WTC11 (cell line): ENCODE measurements around the gene USB1.

ENCODE experiments used
- ESRRA ChIP-seq: sonication (generic); formaldehyde crosslinking; IDR thresholded peaks from 2 replicates; pipeline ENCODE4 v1.8.1; 2022; ENCODE audit warnings: mild to moderate bottlenecking, missing genetic modification reagents, borderline replicate concordance
- GABPB1 ChIP-seq: sonication (generic); formaldehyde crosslinking; IDR thresholded peaks from 2 replicates; pipeline ENCODE4 v1.8.1; 2023; ENCODE audit warnings: mild to moderate bottlenecking, missing genetic modification reagents
- JUN ChIP-seq: sonication (generic); formaldehyde crosslinking; IDR thresholded peaks from 2 replicates; pipeline ENCODE4 v1.8.0; 2023; ENCODE audit warnings: mild to moderate bottlenecking, missing genetic modification reagents
- ZNF121 ChIP-seq: sonication (generic); formaldehyde crosslinking; IDR thresholded peaks from 2 replicates; pipeline ENCODE4 v1.8.0; 2023; ENCODE audit warnings: missing genetic modification reagents
- ZNF232 ChIP-seq: sonication (generic); formaldehyde crosslinking; IDR thresholded peaks from 2 replicates; pipeline ENCODE4 v1.8.0; 2022; ENCODE audit warnings: mild to moderate bottlenecking, missing genetic modification reagents
- TF ChIP-seq, protein P1 (sequence below): fragments of 200-600 bp; IDR thresholded peaks from 2 replicates; pipeline ENCODE4 v1.8.0; 2022; ENCODE audit warnings: antibody characterized with exemption
- TF ChIP-seq, protein P2 (sequence below): sonication (generic); formaldehyde crosslinking; IDR thresholded peaks from 2 replicates; pipeline ENCODE4 v1.8.1; 2023; ENCODE audit warnings: mild to moderate bottlenecking, missing genetic modification reagents
- TF ChIP-seq, protein P3 (sequence below): sonication (generic); formaldehyde crosslinking; IDR thresholded peaks from 2 replicates; pipeline ENCODE4 v1.8.1; 2022; ENCODE audit warnings: low read depth, mild to moderate bottlenecking, moderate library complexity, missing genetic modification reagents, borderline replicate concordance

DNA sequence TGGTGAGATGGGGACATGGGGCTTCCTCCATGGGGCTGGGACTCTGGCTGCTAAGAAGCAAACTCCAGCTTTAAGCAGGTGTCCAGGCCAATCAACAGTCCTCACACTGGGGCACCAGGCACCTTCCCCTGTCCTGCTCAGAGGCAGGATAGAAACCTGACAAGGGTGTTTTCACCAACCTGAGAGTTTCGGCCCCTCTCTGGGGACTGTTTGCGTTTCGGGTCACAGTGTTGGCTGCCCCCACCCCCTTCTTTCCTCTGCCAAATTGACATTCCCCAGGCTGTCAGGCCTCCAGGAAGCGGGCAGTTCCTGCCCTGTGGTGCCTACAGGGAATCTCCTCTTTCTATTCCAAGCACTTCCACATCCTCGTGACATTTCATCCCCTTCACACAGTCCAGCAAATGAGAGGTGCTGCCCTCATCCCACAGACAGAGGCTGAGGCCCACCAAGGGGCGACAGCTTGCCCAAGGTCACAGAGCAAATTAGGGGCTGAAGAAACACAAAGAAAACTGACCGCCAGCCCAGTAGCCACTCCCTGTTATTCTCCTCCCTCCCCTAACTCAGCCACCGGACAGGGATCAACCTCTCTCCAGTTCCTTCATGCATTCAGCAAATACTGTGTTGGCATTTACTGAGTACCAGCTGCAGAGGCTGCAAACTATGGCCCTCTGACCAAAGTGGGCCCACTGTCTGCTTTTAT is 62.3 kb downstream of the USB1 start:
- TF ChIP-seq, protein P1, sequence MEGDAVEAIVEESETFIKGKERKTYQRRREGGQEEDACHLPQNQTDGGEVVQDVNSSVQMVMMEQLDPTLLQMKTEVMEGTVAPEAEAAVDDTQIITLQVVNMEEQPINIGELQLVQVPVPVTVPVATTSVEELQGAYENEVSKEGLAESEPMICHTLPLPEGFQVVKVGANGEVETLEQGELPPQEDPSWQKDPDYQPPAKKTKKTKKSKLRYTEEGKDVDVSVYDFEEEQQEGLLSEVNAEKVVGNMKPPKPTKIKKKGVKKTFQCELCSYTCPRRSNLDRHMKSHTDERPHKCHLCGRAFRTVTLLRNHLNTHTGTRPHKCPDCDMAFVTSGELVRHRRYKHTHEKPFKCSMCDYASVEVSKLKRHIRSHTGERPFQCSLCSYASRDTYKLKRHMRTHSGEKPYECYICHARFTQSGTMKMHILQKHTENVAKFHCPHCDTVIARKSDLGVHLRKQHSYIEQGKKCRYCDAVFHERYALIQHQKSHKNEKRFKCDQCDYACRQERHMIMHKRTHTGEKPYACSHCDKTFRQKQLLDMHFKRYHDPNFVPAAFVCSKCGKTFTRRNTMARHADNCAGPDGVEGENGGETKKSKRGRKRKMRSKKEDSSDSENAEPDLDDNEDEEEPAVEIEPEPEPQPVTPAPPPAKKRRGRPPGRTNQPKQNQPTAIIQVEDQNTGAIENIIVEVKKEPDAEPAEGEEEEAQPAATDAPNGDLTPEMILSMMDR, result no peak
- TF ChIP-seq GABPB1 (CRISPR knock-in tag) (no peak), ZNF121 (CRISPR knock-in tag) (no peak), ESRRA (no peak), JUN (CRISPR knock-in tag) (no peak), ZNF232 (CRISPR knock-in tag) (no peak)
- TF ChIP-seq, protein P2, sequence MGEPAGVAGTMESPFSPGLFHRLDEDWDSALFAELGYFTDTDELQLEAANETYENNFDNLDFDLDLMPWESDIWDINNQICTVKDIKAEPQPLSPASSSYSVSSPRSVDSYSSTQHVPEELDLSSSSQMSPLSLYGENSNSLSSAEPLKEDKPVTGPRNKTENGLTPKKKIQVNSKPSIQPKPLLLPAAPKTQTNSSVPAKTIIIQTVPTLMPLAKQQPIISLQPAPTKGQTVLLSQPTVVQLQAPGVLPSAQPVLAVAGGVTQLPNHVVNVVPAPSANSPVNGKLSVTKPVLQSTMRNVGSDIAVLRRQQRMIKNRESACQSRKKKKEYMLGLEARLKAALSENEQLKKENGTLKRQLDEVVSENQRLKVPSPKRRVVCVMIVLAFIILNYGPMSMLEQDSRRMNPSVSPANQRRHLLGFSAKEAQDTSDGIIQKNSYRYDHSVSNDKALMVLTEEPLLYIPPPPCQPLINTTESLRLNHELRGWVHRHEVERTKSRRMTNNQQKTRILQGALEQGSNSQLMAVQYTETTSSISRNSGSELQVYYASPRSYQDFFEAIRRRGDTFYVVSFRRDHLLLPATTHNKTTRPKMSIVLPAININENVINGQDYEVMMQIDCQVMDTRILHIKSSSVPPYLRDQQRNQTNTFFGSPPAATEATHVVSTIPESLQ (CRISPR knock-in tag), result no peak
- TF ChIP-seq, protein P3, sequence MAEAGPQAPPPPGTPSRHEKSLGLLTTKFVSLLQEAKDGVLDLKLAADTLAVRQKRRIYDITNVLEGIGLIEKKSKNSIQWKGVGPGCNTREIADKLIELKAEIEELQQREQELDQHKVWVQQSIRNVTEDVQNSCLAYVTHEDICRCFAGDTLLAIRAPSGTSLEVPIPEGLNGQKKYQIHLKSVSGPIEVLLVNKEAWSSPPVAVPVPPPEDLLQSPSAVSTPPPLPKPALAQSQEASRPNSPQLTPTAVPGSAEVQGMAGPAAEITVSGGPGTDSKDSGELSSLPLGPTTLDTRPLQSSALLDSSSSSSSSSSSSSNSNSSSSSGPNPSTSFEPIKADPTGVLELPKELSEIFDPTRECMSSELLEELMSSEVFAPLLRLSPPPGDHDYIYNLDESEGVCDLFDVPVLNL (CRISPR knock-in tag), result no peak
